A172 (cell line): ENCODE data around the gene FMN1. TPM values are rescaled to one million over a fixed set of nuclear protein-coding genes. Genes with fewer than 3 reads are reported as not detected.

Experiments
- DNase-seq: peaks from one replicate; pipeline ENCODE4 v3.0.0-alpha.2; 2015; ENCODE audit warnings: low spot score
- total RNA-seq: library from RNA; depleted of rRNA; stranded (reverse); fragments of >200 nt; shearing (Covaris generic); gene quantifications from 2 replicates; pipeline ENCODE4 v1.2.3, GENCODE V29; 2014

The FMN1 gene
- total RNA-seq, 1 experiment from 2014 or later: 0.95 TPM

DNA sequence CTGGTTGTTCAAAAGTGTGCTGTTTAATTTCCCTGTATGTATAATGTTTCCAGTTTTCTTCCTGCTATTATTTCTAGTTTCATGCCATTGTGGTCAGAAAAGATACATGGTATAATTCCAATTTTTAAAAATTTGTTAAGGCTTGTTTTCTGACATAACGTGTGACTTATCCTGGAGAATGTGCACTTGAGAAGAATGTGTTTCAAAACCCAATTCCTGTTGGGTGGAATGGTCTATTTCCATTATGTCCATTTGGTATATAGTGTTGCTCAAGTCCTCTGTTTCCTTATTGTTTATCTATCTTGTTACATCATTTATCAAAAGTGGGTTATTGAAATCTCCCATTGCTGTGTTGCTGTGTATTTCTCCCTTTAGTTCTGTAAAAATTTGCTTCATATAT lies 261.3 kb downstream of the FMN1 start:
- no peak for DNase-seq

DNA sequence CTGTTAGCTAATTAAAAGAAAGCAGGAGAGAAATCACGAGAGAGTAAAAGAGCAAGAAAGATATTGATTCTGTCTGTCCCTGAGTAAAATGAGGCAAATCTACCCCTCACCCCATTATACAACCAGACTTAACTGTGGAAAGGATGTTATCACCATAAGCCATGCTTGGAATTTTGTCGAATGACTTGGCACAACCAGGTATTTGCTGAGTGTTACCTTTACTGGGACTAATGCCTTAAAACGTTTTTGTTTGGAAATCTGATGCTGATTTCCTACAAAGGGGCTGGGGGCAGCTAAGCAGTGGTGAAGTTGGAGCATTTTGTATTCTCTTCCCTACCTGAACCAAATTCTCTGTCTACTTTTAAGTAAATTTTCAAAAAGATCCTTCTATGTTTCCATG lies 265.6 kb downstream of the FMN1 start:
- no peak for DNase-seq

DNA sequence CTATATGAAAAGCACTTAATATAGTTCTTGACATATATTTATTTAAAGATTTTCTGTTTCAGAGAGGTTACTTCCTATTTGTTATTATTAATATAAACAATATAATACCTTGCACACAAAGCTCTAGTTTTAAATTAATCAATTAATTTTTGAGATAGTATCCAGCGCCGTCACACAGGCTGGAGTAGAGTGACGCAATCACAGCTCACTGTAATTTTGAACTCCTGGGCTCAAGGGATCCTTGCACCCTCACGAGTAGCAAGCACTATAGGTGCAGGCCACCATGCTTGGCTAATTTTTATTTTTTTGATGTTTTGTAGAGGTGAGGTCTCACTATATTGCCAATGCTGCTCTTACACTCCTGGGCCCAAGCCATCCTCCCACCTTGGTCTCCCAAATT lies 267.4 kb downstream of the FMN1 start:
- no peak for DNase-seq

DNA sequence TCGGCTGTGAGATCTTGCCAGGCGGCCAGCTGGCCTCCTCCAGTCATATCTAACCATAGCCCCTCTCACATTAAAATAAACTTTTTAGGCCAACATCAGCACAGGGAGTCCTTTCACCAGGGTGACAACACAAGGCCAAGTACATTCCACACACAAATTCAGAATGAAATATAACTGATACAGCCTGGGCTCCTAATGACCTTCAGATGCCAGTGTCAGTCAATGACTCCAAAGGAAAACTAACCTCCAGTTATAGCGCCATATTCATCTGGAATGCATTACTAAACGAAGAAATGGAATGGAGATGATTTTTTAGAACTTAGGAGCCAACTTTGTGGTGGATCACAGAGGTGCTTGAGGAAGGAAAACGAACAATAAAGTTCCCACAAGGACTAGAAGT lies 271.3 kb downstream of the FMN1 start:
- no peak for DNase-seq

DNA sequence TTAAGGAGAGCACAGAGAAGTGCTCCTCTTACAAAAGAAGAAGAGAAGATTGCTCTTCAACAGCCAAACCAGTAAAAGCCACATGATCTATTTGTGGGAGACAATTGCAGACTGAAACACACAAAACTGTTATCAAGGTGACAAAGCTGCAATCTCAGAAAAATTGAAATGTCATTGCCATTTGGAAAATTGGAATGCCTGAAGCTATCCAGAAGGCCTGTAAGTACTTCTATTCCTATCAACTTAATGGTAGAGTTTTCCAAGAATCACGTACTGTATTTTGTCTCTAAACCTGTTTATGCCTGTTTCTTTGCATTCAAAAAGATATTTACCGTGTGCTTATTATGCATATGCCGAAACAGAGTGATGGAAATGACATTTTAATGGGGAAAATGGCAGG lies 272.0 kb downstream of the FMN1 start:
- no peak for DNase-seq

DNA sequence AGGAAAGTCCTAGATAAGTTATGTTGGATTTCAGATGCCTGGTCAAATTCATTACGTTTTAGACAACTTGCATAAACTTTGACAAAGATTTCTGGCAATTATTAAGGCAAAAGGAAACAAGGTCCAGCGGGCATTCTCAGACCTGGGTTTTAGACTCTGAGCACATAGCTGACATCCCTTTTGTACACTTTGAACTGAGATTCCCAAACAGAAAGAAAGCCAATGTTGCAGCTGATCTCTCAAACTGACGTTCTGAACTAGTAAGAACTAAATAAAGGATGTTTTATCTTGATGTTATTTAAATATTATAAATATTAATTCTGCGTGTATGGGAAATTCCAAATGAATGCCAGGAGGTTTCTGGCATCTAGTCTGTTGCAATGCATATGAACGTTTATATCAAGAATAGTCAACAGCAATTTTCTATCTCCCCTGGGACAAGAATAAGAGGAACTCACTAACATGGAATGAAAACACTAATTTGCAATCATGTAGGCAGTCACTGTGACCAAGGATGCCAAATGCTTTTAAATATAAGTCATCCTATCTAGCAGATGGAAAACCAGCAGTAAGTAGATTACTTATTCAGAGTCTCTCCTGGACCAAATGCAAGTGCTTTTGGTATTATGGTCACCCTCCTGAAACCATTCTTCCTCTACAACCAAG lies 274.6 kb downstream of the FMN1 start:
- DNase-seq: peak; percentile 1

DNA sequence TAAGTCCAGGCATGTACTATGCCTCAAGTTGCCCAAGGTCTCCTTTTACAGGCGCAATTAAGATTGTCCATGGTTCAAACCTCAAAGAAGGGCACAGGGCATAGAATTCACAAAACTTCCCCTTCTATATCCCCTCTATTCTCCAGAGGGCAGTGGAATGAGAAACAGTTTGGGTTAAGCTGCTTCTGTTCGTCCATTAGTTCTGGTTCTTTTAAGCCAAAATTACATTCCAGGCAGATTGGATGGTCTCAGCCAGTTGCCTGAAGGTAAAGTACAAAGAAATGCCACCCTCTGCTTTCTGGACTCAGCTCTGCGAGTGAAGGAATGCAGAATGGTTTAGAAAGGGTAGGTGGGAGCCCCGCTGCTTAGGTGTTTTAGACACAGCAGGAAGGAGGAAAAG lies 276.0 kb downstream of the FMN1 start:
- no peak for DNase-seq

DNA sequence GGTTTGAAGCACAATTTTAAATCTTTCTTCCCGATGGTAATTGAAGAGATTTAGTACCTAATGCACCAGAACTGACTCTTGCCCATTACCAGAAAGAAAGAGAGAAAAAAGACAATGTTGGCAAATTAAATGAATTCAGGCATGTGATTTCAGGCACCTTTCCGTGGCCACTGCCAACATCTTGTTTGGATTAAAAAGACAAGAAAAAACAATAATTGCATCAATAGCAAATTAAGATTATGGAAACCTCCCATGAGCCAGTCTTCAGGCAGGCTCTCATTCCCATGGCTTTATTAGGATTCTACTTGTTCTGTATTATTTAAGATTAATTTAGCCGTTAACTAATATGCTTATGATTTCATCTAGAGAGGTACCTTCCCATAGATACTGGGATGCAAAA lies 283.7 kb downstream of the FMN1 start:
- DNase-seq: no peak

DNA sequence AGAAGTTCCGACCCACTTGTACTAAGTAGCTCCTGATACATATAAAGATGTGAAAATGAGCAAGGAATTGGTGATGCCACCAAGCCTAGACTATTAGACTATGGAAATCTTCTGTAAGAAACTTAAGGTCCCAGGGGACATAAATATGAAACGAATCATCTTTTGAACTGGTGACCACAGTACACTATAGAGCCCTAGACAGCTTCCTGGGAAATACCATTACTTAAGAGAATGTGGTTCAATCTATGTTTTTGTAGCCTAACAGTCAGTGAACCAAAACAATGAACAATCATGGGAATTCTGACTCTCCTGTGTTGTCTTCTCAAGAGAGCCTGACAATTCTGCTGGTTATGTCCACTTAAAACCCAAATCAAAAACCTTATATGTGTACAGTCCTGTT lies 285.1 kb downstream of the FMN1 start:
- DNase-seq: peak; percentile 18

DNA sequence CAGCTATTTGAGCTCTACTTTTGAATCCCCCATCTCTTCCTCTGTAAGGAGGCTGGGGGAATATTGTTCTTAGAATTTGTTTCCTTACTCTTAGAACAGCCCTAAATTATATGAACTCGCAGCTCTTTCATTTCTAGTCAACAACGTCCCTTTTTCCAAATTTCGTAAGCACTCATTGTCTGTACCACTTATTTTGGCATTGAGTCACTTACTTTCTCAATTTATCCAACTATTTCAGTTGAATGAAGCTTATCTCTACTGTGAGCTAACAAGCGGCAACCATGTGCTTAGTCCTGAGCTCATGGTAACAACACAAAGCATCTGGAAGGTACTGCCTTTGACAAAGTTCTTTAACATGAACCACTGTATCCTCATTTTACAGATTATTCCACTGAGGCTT lies 285.6 kb downstream of the FMN1 start:
- DNase-seq: no peak

DNA sequence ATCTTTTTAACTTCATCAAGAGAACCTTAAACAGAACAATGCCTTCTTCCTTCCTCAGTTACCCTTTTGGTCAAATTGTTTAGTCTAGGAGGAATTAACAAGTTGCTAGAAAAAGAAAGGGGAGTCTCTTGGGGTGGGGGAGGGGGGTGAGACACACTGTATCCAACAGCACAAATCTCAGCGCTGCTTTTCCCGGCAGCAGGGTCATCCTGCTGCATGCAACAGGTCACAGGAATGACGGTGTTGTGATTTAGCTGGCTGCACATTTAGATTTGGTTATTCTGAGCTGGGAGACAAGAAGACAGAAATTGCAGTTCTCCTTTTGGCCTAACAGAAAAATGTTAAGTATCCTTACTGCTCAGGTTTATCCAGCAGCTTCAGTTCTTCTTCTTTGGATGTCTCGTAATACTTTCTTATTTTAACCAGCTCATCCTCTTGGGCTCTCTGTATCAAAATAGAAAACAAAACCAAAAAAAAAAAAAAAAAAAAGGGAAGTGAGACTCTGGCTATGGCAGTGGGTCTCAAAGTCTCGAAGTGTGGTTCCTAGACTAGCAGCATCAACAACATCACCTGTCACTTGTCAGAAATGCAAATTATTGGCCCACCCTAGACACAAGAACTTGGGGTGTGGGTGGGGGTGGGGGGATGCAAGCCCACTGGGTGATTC lies 286.2 kb downstream of the FMN1 start:
- no peak for DNase-seq

DNA sequence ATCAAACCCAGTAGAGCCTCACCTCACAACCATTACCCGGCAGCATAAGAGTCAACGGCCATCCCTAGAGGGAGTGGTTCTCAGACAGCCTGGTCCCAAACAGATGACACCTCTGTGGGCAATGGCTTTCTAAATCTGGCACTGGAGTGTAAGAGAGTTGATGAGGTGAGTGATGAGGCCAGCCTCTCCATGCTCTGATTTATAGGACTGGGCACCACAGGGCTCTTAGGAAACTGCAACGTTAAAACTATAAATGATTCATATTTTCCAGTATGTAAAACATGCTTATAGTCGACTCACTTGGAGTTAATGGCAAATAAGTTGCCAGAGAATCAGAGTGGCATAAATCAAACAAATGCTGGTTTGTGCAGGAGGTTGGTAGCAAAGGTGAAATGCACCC lies 289.0 kb downstream of the FMN1 start:
- no peak for DNase-seq

DNA sequence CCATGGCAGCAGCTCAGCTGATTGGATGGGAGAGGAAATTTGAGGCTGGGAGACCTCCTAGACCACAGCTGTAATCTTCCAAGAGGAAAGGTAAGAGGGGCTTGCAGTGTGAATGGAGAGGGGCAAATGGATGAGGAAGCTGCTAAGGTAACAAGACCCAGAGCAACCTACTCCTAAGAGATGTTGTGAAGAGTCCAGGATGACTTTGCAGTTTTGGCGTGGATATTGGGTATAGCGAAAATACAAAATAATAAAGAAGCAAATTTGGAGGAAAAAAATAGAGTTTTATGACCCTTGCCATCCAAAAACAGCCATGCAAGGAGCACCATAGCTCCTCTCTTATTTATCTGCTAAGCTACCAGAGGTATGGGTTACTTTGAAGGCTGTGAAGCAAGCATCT lies 290.1 kb downstream of the FMN1 start:
- no peak for DNase-seq

DNA sequence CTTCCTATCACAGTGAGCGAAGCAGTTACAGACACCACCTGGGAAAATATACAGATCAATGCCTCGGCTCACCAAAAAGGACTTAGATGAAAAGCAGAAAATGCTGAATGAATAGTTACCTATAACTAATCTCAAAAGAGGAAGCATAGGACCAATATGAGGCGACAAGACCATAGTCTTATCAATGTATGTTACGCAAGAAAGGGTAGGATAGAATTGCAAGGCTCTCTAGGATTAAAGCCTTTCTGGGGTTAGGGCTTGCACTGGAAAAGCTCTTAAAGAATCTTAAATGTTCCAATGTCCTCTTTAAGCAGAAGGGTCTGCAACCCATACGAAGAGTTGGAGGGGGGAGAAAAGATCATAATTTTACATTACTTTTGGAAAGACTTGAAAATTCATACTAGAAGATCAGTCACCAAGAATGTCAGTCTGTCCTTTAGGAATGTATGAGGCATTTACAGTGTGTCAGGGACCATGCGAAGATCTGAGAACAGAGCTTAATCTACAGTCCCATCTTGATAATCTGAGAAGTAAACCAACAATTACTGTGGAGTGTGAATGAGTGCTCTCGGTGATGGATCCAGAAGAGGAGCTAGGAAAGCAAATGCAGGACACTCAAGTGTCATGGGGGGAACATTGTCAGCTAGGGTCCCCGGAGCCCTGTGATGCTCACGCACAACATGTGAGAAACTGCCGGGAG lies 290.8 kb downstream of the FMN1 start:
- no peak for DNase-seq

DNA sequence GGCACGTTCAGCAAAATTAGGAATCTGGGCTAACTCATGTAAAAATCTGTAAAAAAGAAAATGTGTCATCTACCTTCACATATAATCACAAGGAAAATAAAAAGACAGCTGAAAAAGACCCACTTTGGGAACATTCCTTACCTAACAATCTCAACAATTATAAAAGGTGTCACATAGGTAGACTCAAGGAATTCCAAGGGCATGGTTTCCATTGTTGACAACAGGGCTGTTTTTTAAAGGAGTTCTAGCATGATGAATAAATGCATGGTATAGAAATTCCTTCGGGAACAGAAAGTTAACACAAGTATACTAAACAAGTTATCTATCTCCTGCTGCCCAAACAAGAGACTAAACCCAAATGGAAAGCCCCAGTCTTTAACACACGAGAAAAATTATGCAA lies 292.5 kb downstream of the FMN1 start:
- DNase-seq: no peak

DNA sequence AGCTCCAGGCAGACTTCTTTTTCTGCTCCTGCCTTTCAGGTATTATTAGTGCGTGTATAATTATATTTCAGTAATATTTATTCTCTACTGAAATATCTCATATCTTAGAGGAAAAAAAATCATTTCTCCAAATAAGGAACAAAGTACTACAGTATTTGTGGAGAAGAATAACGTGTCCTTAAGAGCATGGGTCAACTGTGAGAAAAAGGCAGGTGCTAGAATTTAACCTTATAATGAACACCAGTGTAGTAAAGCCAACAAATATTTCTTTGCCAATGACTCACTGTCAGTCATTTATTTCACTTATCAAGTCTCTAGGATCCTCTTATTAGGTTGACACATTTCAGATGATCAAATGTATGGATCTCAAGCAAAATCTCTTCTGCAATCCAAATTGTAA lies 293.3 kb downstream of the FMN1 start:
- no peak for DNase-seq

DNA sequence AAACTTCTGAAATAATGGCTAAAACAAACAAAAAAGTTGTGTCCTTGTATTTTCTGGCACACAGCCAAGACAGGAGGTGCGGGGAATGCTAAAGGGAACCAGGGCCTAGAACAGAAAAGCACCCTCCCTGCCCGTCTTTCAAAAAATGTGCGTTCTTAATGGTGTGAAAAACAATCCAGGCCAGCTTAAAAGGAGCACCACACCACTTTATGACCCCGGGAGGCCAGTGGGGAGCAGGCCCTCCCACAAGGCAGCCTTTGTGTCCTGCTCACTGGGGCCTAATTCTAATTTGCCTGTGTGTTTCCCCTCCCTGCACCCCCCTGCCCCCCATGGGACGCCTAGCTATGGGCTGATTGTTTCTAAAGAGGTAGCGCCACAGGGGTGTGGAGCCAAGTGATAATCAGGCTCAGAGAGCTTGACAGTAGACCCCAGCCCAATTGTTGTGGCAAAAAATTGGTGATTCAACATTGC lies 295.4 kb downstream of the FMN1 start:
- DNase-seq: no peak

DNA sequence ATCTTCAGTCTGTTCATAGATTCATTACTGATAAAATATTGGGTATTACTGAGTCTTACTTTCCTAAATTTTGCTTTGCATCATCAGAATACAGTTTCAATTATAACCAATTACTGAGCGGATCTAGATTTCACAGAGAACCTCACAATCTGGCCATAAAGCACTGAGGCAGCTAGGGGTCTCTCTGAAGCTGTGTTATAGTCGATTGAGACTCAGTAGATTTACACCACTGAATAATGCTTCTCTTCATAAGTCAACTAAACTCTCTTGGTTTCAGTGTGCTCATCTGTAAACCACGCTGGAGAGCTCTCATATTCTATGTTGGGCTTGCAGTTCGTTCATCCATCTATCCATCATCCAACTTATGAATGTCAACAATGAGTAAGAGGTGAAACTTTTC lies 296.1 kb downstream of the FMN1 start:
- no peak for DNase-seq

DNA sequence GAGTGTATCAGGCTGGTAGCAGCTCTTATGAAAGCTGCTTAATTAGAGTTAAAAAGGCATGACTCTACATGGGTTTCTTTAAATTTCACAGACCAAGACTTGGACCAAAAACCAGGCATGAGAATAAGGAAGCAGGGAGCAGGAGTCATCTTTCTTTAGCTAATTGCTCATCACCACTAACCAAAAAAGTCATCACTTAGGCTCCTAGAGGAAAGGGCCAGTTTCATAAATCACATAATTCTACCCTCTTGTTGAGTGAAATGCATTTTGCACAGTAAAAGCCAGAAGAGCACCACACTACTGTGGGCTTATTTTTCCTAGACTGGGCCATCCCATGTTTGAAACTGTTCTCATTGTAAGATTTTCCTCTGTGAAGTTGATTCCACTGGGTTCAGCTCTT lies 301.1 kb downstream of the FMN1 start:
- DNase-seq: no peak

DNA sequence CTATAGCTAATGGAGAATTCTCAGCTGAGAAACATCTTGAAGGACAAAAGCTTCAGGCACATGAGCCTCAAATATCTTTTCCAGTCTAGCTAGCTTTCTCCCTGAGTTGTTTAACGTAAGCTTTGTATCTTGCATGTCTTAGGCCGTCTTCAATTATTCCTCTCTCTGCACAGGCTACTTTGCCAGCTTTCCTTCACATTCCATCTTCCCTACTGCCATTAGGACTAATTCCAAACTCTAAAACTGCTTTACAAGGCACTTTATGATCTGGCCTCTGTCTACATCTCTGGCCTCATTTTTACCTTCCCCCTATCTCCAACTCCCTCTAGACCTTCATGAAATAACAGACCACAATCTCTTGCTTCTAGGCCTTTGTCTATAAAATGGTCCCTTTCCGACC lies 305.3 kb downstream of the FMN1 start:
- DNase-seq: no peak

DNA sequence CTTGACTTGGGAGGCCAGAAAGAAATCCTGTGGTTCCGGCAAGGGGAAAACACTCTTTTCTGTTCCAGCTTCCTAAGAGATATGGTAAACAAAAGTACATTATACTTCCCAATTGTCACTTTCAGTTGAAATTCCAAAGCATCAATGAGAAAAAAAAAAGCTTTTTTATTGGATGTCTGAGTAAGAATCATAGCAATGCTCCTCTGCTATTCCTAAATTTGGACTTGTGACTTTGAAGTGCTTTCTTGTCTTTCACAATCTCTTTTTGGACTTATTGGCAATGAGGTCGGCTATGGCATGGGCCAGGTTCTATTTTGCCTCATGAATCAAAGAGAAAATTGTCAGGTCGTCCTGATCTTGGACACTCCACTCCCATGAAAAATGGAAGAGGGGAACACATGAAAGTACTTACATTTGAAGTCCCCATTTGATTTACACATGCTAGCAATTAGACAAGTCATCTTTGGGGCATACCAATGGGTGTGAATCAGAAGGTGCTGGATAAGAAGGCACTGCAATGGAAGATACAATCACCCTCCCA lies 306.2 kb downstream of the FMN1 start:
- DNase-seq: no peak

DNA sequence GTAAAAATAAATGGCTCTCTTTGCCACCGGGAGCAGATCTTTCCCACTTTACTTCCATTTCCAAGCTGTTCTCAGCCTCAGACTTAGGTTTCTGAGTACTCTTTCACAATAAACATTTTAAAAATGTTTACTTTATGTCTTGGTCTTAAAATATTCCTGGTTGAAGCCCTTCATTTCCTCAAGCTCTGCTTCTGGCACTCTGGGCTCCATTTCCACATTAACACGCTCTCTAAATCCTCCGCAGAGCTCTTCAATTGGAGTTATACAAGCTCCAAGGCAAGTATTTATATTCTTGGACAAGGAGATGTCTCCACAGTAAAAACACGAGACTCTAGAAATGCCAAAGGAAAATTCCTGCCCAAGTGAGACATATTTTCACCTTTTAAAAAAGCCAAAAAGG lies 307.4 kb downstream of the FMN1 start:
- DNase-seq: no peak

DNA sequence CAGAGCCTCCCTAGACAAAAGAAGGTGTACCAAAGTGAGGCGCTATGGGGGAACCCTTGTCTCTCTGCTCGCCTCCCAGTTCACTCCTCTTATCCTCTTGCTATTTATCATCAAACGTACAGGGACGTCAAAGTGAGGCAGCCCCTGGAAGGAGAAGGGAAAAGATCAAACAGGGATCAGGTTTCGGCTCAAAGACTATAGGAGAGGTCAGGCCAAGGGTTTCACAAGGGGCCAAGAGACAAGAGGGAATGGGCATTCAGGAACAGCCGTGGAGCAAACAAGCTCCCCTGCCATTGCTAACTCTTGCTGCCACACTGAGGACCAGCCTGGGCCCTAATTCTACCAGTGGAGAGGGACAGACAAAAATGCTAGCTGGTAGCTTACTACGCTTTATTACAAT lies 308.1 kb downstream of the FMN1 start:
- no peak for DNase-seq
